OCI-LY7 (cell line): ENCODE results near the gene KIDINS220. TPM values are rescaled to one million over a fixed set of nuclear protein-coding genes. Genes with fewer than 3 reads are reported as not detected.

ENCODE experiments used
- BruUV-seq: library from RNA; stranded (reverse); fragments of 400-500 nt; replicated peaks from 2 replicates; lab custom pipeline; 2021; lab: Mats Ljungman, UMichigan
- CTCF ChIA-PET: fragments of 300-600 bp; sonication (Branson Sonifier 250); formaldehyde crosslinking; loops from one replicate; lab custom pipeline; 2022; ENCODE audit warnings: antibody characterized with exemption; ENCODE audit not compliant: unreplicated experiment; lab: Charles Lee
- POLR2A ChIA-PET: fragments of 300-600 bp; sonication (Branson Sonifier 250); formaldehyde crosslinking; loops from one replicate; lab custom pipeline; 2022; ENCODE audit warnings: antibody characterized with exemption; lab: Charles Lee
- DNase-seq: peaks from one replicate; pipeline ENCODE4 v3.0.0-alpha.2; 2015; ENCODE audit warnings: low spot score
- H2AFZ ChIP-seq: fragments of 200-600 bp; sonication (generic), shearing (Covaris generic); 2 replicates; pipeline ENCODE4 v1.6.1; 2014; ENCODE audit warnings: mild to moderate bottlenecking, antibody characterized with exemption, low read length, moderate library complexity
- H3K27ac ChIP-seq: fragments of 200-600 bp; sonication (generic); 2 replicates; pipeline ENCODE4 v1.5.1; 2014; ENCODE audit warnings: mixed run types, low read depth, mild to moderate bottlenecking, moderate library complexity, low read length, inconsistent platforms; ENCODE audit not compliant: poor library complexity, severe bottlenecking
- H3K36me3 ChIP-seq: fragments of 200-600 bp; sonication (generic); 2 replicates; pipeline ENCODE4 v1.6.1; 2014; ENCODE audit warnings: mild to moderate bottlenecking, antibody characterized with exemption, low read length, moderate library complexity, mixed read lengths; ENCODE audit not compliant: insufficient read depth
- H3K4me1 ChIP-seq: fragments of 200-600 bp; sonication (generic); 2 replicates; pipeline ENCODE4 v1.5.1; 2014; ENCODE audit warnings: mild to moderate bottlenecking, low read length; ENCODE audit not compliant: insufficient read depth, poor library complexity, severe bottlenecking
- H3K4me2 ChIP-seq: fragments of 200-600 bp; sonication (generic); 2 replicates; pipeline ENCODE4 v1.6.1; 2014; ENCODE audit warnings: mild to moderate bottlenecking, low read length
- H3K4me3 ChIP-seq: fragments of 200-600 bp; sonication (generic); 2 replicates; pipeline ENCODE4 v1.5.1; 2014; ENCODE audit warnings: mild to moderate bottlenecking, low read depth, low read length; ENCODE audit not compliant: poor library complexity, severe bottlenecking
- H3K79me2 ChIP-seq: fragments of 200-600 bp; sonication (generic); 2 replicates; pipeline ENCODE4 v1.6.1; 2016; ENCODE audit warnings: low read depth, mild to moderate bottlenecking, low read length, moderate library complexity, mixed read lengths; ENCODE audit not compliant: insufficient read depth
- H3K9me2 ChIP-seq: fragments of 200-600 bp; sonication (generic); 2 replicates; pipeline ENCODE4 v1.6.1; 2016; ENCODE audit warnings: mild to moderate bottlenecking, low read length, mixed read lengths; ENCODE audit not compliant: insufficient read depth
- H3K9me3 ChIP-seq: fragments of 200-600 bp; sonication (generic); 2 replicates; pipeline ENCODE4 v1.6.1; 2014; ENCODE audit warnings: mild to moderate bottlenecking, mixed run types, low read length, mixed read lengths
- H4K20me1 ChIP-seq: fragments of 200-600 bp; sonication (generic); 2 replicates; pipeline ENCODE4 v1.6.1; 2014; ENCODE audit warnings: mild to moderate bottlenecking, antibody characterized with exemption, low read length, moderate library complexity, mixed read lengths; ENCODE audit not compliant: insufficient read depth
- EZH2phosphoT487 ChIP-seq: fragments of 200-600 bp; sonication (generic); IDR thresholded peaks from 2 replicates; pipeline ENCODE4 v1.6.1; 2018; ENCODE audit warnings: low read depth, borderline replicate concordance, mild to moderate bottlenecking, mixed run types, antibody characterized with exemption, low read length, moderate library complexity, mixed read lengths
- intact Hi-C: fragments of 100-400 bp; cut with micrococcal nuclease; formaldehyde crosslinking; loops from one replicate; pipeline ENCODE4 v1.10.0; 2022; ENCODE audit not compliant: unreplicated experiment
- total RNA-seq, 2 experiments: library from RNA; depleted of rRNA in 1 of 2; stranded (reverse); fragments of >200 nt in 1 of 2; shearing (Covaris generic) in 1 of 2; gene quantifications; 2 replicates each; pipeline ENCODE4 v1.2.3, GENCODE V29; 2014 to 2022
- TF ChIP-seq, protein P1 (sequence below): fragments of 200-600 bp; sonication (generic); conservative IDR thresholded peaks from 2 replicates; pipeline ENCODE4 v1.5.1; 2014; ENCODE audit warnings: mild to moderate bottlenecking, antibody characterized with exemption, low read length, moderate library complexity, mixed read lengths

Gene KIDINS220
- total RNA-seq, 2 experiments from 2014 or later: 29.1 to 32.3 TPM

DNA sequence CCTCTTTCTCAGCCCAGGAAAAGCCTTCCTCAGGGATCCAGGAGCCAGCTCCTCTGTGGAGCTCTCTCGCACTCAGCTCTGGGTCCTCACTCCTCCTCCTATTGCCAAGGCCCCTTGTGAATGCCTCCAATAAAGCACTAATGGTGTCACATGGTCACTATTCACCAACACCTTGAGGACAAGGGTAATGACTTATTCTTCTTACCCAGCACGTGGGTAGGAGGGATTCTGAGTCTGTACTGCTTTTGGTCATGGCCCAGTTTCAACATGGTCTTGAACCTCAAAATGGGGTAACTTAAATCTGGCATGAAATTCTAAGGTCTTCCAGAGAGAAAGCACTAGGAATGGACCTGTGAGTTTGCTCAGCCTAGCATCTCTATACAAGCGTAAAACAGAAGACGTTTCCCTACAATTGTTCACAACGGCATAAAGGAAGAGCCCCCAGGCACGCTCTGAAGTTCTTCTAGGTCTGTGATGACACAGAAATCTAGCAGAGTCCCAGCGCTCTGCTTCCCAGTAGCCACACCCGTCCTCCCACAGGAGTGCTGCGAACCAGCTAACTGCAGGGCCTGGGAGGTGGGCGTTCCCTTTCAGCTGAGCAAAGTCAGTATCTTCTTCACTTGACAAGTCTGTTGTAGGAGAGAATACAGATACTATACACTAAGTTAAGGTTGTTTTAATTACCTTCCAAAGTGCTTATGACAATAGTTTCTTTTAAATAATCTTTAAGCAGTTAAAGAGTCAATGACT lies 14.6 kb upstream of the KIDINS220 start:
- CTCF ChIA-PET: no interaction called here
- no peaks in the 10 kb centered on the region for H3K9me3 ChIP-seq

DNA sequence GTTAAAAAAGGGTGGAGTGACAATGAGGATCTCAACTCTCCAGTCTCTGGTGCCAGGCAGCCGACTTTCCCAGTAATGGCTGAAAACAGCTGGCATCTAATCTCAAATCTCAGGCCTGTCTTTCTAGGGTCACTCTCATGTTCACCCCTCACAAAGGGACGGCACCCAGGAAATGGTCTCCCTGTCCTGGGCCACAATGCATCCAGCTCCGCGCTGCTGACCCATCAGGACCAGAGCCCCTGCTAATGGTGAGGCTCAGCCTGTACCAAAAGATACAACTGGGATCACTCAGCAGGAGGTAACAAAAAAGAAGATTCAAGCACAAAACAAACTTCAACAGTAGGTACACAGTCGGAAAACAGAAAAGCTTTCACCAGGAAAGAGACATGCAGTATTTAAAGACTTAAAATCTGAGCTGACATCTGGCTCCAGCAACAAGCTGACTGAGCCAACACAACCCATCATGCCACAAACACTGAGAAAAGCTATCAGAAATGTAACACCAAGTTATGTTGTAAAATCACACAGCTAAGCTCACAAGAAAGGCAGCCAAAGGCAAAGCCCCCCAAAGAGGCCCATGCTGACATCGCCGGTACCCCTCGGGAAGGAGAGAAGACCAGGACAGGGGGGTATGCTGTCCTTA lies 13.6 kb upstream of the KIDINS220 start:
- H2AFZ ChIP-seq: no peak overlapping the region
- H3K9me2 ChIP-seq: no peaks in the 10 kb centered on the region
- H3K79me2 ChIP-seq: no peaks in the 10 kb centered on the region
- no peaks in the 10 kb centered on the region for H4K20me1 ChIP-seq
- no peaks in the 10 kb centered on the region for H3K9me3 ChIP-seq
- TF ChIP-seq, protein P1, sequence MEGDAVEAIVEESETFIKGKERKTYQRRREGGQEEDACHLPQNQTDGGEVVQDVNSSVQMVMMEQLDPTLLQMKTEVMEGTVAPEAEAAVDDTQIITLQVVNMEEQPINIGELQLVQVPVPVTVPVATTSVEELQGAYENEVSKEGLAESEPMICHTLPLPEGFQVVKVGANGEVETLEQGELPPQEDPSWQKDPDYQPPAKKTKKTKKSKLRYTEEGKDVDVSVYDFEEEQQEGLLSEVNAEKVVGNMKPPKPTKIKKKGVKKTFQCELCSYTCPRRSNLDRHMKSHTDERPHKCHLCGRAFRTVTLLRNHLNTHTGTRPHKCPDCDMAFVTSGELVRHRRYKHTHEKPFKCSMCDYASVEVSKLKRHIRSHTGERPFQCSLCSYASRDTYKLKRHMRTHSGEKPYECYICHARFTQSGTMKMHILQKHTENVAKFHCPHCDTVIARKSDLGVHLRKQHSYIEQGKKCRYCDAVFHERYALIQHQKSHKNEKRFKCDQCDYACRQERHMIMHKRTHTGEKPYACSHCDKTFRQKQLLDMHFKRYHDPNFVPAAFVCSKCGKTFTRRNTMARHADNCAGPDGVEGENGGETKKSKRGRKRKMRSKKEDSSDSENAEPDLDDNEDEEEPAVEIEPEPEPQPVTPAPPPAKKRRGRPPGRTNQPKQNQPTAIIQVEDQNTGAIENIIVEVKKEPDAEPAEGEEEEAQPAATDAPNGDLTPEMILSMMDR: no peak
- intact Hi-C loops: no loop called here
- no peak overlapping the region for H3K4me2 ChIP-seq
- BruUV-seq: no TSS peak
- POLR2A ChIA-PET: interaction anchor here (0.6 kb wide), 1 partner anchor 456 kb away, joined by 3 read pairs; no protein-coding TSS in a partner anchor
- H3K4me1 ChIP-seq: no peaks in the 10 kb centered on the region
- no peaks in the 10 kb centered on the region for H3K36me3 ChIP-seq
- H3K27ac ChIP-seq: no peak overlapping the region
- CTCF ChIA-PET: no interaction called here
- DNase-seq: no peak
- H3K4me3 ChIP-seq: no peak overlapping the region

More for the DNA sequence above, 14.6 kb upstream of the KIDINS220 start:
- no TSS peak for BruUV-seq
- H3K27ac ChIP-seq: no peak overlapping the region
- H3K79me2 ChIP-seq: no peaks in the 10 kb centered on the region
- no peaks in the 10 kb centered on the region for H3K4me1 ChIP-seq
- POLR2A ChIA-PET: no interaction called here
- DNase-seq: no peak
- no peak overlapping the region for H3K4me3 ChIP-seq
- TF ChIP-seq EZH2phosphoT487: no peak
- TF ChIP-seq, protein P1: no peak
- H3K9me2 ChIP-seq: no peaks in the 10 kb centered on the region
- H4K20me1 ChIP-seq: no peaks in the 10 kb centered on the region
- intact Hi-C loops: no loop called here
- no peak overlapping the region for H3K4me2 ChIP-seq
- no peak overlapping the region for H2AFZ ChIP-seq
- H3K36me3 ChIP-seq: no peaks in the 10 kb centered on the region

DNA sequence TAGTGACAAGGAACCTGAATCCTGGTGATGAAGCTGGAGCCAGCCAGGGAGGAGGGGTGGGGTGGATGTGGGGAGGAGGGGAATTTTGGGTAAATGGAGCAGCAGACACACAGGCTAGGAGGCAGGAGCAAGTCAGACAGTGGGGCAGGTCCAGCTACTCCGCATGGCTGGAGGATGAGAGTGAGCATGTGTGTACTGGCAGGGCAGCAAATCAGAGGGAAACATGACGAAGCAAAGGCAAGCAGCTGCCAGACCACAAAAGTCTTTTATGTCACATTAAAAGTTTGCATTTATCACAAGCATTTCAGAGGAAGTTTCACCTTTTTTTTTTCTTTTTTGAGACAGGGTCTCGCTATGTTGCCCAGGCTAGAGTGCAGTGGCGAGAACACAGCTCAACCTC lies 11.9 kb upstream of the KIDINS220 start:
- H3K9me3 ChIP-seq: no peaks in the 10 kb centered on the region
- no TSS peak for BruUV-seq
- H2AFZ ChIP-seq: no peak overlapping the region
- H3K4me3 ChIP-seq: no peak overlapping the region
- CTCF ChIA-PET: interaction anchor here (0.6 kb wide), 2 partner anchors 11 to 461 kb away, joined by 3 read pairs; no protein-coding TSS in a partner anchor
- no peaks in the 10 kb centered on the region for H3K4me1 ChIP-seq
- no peaks in the 10 kb centered on the region for H3K9me2 ChIP-seq
- POLR2A ChIA-PET: interaction anchor here (0.7 kb wide), 1 partner anchor 188 kb away, joined by 4 read pairs; no protein-coding TSS in a partner anchor
- intact Hi-C loops: no loop called here
- no peaks in the 10 kb centered on the region for H3K79me2 ChIP-seq
- DNase-seq: no peak
- H3K36me3 ChIP-seq: no peaks in the 10 kb centered on the region
- no peak for TF ChIP-seq EZH2phosphoT487
- TF ChIP-seq, protein P1: no peak
- H3K4me2 ChIP-seq: no peak overlapping the region
- H4K20me1 ChIP-seq: no peaks in the 10 kb centered on the region
- H3K27ac ChIP-seq: no peak overlapping the region
